ENCODE data around the gene IL1R1. TPM values are rescaled to one million over a fixed set of nuclear protein-coding genes. Genes with fewer than 3 reads are reported as not detected.
"Not testable (repeated sequence)": the region's sequence is repeated elsewhere in the genome, so short reads cannot be mapped to it uniquely, and the experiment has no call there.

The IL1R1 gene
- total RNA-seq, 2 donors from 2014 or later, result 41.7 to 68.1 TPM

DNA sequence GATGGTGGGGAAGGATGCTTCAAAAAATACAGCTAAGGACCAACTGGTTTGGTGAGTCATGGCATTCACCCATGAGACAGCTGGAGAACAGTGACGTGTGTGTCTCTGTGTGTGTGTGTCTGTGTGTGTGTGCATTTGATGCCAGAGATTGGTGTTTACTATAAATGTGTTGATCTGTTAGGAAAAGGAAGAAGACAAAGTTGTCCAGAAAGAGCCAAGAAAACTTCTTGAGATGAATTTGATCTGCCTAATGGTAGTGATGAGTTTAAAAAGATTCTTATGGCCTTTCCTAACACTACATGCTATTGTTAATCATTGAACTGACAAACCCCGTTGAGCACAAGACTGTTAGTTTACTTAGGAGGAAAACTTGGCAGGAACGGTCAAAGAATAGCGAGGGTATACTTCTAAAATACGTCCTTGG is 36.4 kb upstream of the IL1R1 start:
- Mint-ChIP-seq H3K4me3 (peak overlapping the region; percentile 90), H3K36me3 (ENCODE audit: low read depth) (peaks cover 62% of the 10 kb centered on the region), H3K4me1 (peaks cover 39% of the 10 kb centered on the region), H3K27me3 (no peaks in the 10 kb centered on the region), H3K9me3 (no peaks in the 10 kb centered on the region), H3K27ac (peak overlapping the region; percentile 93)
- peak; percentile 40 for ATAC-seq (replicated peaks)

DNA sequence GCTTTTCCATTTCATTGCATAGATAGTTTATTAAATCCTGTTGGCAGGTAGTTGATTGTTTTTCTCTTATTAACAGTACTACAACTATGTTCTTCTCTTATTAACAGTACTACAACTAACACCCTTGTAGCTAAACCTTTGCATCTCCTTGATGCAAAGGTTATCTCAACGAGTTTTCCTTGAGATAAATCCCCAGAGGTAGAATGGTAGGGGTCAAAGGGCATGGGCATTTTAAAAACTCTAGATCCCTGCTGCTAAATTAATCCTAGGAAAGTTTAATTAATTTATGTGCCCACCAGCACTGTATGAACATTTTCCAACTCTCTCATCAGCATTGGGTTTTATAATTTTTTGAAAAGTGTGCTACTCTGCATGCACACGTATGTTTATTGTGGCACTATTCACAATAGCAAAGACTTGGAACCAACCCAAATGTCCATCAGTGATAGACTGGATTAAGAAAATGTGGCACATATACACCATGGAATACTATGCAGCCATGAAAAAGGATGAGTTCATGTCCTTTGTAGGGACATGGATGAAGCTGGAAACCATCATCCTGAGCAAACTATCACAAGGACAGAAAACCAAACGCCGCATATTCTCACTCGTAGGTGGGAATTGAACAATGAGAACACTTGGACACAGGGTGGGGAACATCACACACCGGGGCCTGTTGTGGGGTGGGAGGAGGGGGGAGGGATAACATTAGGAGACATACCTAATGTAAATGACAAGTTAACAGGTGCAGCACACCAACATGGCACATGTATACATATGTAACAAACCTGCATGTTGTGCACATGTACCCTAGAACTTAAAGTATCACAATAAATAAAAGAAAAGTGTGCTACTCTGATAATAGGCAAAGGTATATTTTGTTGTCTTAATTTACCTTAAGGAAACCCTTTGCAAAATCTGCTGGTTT is 35.5 kb upstream of the IL1R1 start:
- H3K4me1 Mint-ChIP-seq, result peaks cover 46% of the 10 kb centered on the region
- H3K36me3 Mint-ChIP-seq (ENCODE audit: low read depth), result peaks cover 71% of the 10 kb centered on the region
- not testable (repeated sequence) for H3K9me3 Mint-ChIP-seq; ATAC-seq (replicated peaks); H3K27me3 Mint-ChIP-seq
- peak overlapping the region; percentile 93 for H3K27ac Mint-ChIP-seq
- peak overlapping the region; percentile 90 for H3K4me3 Mint-ChIP-seq

DNA sequence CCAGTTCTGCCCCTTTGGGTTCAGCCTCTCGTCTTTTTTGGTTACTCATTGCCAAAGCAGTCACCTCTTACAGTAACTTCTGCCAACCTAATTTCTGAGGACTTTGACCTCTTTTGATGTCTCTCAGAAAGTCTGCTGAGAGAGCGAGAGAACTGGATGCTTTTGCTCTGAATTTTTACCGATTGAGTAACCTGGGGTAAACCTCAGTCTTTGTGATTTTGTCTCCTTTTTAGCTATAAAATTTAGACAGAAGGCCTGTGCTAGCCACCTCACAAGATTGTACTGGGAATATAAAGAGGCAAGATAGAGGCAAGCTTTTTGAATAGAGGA is 34.8 kb upstream of the IL1R1 start:
- Mint-ChIP-seq H3K36me3 (ENCODE audit: low read depth) (peaks cover 77% of the 10 kb centered on the region), H3K9me3 (no peaks in the 10 kb centered on the region), H3K27me3 (no peaks in the 10 kb centered on the region), H3K4me1 (peaks cover 51% of the 10 kb centered on the region), H3K4me3 (peak overlapping the region; percentile 90), H3K27ac (peak overlapping the region; percentile 77)
- ATAC-seq (replicated peaks), result peak; percentile 34

DNA sequence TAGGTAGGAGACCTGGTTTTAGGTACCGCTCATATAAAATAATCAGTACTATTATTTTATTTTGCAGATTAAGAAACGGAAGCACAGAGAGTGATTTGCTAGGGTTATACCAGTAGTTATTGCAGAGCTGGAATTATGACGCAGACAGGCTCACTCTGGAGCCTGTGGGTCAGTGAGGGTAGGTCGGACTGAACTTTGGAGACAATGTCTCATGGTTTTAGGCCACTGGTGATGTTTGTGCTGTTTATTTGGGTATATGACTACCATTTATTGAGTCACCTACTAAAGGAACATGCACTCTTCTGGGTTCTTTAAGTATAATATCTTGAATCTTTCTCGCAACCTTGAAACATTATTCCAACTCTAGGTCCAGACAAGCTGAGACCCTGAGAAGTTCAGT is 33.5 kb upstream of the IL1R1 start:
- H3K27me3 Mint-ChIP-seq, result no peaks in the 10 kb centered on the region
- H3K36me3 Mint-ChIP-seq (ENCODE audit: low read depth), result peaks cover 90% of the 10 kb centered on the region
- no peaks in the 10 kb centered on the region for H3K9me3 Mint-ChIP-seq
- H3K4me1 Mint-ChIP-seq, result peaks cover 60% of the 10 kb centered on the region
- H3K4me3 Mint-ChIP-seq, result peak overlapping the region; percentile 90
- no peak for ATAC-seq (replicated peaks)
- H3K27ac Mint-ChIP-seq, result no peak overlapping the region

DNA sequence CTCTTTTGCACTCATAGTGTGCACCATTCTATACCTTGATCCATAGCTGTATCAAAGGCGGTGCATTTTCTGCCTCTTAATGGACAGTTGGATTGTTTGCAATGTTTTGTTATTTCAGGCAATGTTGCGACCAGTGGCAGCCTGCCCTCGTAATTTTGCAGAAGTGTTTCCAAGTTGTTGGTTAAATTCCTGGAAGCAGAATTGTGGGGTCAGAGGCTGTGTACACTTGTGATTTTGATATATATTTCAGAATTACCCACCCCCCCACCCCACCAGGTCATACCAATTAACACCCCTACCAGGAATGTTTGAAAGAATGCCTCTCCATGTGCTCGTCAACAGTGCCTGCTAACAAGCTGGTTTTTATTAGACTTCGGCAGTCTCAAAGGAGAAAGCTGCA is 32.4 kb upstream of the IL1R1 start:
- no peaks in the 10 kb centered on the region for H3K27me3 Mint-ChIP-seq
- H3K27ac Mint-ChIP-seq, result no peak overlapping the region
- no peak for ATAC-seq (replicated peaks)
- no peaks in the 10 kb centered on the region for H3K9me3 Mint-ChIP-seq
- peaks cover 61% of the 10 kb centered on the region for H3K4me1 Mint-ChIP-seq
- H3K36me3 Mint-ChIP-seq (ENCODE audit: low read depth), result peaks cover 92% of the 10 kb centered on the region
- H3K4me3 Mint-ChIP-seq, result peak overlapping the region; percentile 90

DNA sequence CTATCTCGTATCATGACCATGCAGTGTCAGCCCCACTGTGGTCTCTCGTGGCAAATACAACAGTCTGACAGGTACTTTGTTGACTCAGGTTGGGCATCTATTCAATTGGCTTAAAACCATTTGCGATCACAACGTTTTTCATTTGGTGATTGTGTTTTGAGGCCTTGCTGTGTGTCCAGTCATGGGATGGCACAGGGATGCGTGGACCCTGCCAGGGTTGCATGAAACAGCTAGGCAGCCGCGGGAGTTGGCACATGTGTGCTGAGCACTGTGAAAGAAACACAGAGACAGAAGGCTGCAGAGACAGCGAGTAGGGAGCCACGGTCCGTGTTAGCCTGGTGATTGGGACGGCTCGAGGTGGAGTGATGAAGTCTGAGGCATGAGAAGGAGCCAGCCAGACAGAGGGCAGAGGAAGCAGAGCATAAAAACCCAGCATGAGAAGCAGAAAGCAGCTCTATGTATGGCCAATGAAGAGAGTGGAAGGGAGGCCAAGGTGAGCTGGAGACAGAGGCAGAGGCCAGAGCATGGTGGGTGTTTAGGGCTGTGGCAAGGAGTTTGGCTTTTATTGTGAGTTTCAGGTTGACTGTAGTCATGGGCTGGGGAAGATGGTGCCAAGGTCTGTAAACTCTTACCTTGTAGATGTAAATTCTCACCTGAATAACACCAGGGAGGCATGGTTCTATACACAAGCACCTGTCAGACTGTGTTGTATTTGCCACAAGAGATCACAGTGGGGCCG is 31.8 kb upstream of the IL1R1 start:
- Mint-ChIP-seq H3K4me1 (peaks cover 65% of the 10 kb centered on the region), H3K9me3 (no peaks in the 10 kb centered on the region), H3K4me3 (peak overlapping the region; percentile 90), H3K27me3 (no peaks in the 10 kb centered on the region), H3K36me3 (ENCODE audit: low read depth) (peaks cover 95% of the 10 kb centered on the region), H3K27ac (peak overlapping the region; percentile 75)
- ATAC-seq (replicated peaks), result peak; percentile 63

DNA sequence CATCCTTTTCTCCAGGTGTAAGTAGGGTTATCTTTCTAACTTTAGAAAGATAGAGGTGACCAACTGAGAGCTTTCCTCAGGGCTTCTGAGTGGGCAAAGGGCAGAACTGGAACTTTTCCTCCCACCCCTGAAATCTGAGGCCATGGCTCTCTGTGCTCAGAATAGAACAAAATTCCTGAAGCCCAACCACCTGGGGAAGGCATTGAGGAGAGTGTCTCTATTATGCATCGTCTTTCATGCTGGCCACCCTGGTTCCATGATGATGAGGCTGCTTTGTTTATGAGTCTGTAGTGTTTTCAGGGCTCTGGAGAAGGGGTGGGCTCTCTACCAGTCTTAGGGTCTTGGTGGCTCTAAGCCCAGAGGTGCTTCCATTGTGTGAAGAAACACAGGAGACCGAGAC is 30.7 kb upstream of the IL1R1 start:
- H3K9me3 Mint-ChIP-seq, result no peaks in the 10 kb centered on the region
- peak overlapping the region; percentile 90 for H3K4me3 Mint-ChIP-seq
- H3K27ac Mint-ChIP-seq, result peak overlapping the region; percentile 75
- peaks cover 67% of the 10 kb centered on the region for H3K4me1 Mint-ChIP-seq
- ATAC-seq (replicated peaks), result no peak
- H3K36me3 Mint-ChIP-seq (ENCODE audit: low read depth), result peaks cover 95% of the 10 kb centered on the region
- H3K27me3 Mint-ChIP-seq, result no peaks in the 10 kb centered on the region

DNA sequence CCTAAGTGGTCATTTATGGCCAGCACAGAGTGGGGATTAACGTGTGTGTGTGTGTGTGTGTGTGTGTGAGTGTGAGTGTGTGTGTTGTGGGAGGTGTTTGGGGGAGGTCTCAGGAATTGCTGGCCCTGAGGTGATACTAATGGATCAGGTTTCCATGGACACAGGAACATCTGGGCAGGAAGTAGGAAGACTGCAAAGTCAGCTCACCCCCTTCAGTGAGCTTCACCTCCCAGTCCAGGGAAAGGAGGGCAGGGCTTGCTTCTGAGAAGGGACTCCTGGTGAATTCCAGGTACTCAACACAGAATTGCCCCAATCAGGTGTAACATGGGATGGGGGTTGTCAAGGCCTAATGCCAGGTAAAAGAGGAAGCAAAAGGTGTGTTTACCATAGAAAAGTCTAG is 30.3 kb upstream of the IL1R1 start:
- no peak for ATAC-seq (replicated peaks)
- Mint-ChIP-seq H3K9me3 (no peaks in the 10 kb centered on the region), H3K27me3 (no peaks in the 10 kb centered on the region), H3K36me3 (ENCODE audit: low read depth) (peaks cover 95% of the 10 kb centered on the region), H3K4me3 (peak overlapping the region; percentile 90), H3K27ac (peak overlapping the region; percentile 75), H3K4me1 (peaks cover 69% of the 10 kb centered on the region)

DNA sequence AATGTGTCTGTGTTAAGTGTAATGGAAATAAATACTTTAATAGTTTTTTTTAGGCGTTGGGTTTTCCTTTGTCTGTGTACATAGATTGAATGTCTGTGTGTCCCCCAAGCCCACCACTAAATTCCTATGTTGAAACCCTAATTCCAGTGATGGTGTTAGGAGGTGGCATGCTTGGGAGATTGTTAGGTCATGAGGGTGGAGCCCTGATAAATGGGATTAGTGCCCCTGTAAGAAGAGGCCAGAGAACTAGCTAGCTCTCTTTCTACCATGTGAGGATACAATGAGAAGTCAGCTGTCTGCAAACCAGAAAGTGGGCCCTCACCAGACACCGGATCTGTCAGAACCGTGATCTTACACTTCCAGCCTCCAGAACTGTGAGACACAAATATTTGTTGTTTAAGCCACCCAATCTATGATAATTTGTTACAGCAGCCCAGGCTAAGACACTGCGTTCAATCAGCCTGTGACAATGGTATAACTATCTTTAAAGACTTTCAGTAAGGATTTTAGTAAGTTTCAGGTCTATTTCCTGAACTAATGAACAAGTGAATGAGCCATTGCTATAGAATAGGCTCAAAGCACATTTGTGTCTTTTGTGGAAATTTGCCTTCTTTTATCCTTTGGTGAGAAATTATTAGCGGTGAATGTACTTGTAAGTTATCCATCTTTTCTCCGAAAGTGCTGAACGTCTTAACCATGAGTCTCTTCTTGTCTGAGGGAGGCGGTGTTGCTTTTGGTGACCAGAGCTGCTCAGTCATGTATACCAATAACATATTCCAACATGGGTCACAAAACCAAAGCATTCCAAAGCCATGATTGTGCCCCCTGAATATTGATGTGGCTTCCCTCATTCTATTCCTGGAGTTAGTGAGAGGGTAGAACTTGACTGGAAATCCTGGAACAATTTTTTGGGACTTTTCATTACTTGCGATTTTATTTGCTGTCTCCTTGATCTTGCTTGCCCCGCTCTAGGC is 29.6 kb upstream of the IL1R1 start:
- H3K27me3 Mint-ChIP-seq, result no peaks in the 10 kb centered on the region
- peaks cover 66% of the 10 kb centered on the region for H3K4me1 Mint-ChIP-seq
- H3K9me3 Mint-ChIP-seq, result no peaks in the 10 kb centered on the region
- ATAC-seq (replicated peaks), result peak; percentile 9
- peak overlapping the region; percentile 90 for H3K4me3 Mint-ChIP-seq
- H3K27ac Mint-ChIP-seq, result peak overlapping the region; percentile 75
- peaks cover 90% of the 10 kb centered on the region for H3K36me3 Mint-ChIP-seq (ENCODE audit: low read depth)

DNA sequence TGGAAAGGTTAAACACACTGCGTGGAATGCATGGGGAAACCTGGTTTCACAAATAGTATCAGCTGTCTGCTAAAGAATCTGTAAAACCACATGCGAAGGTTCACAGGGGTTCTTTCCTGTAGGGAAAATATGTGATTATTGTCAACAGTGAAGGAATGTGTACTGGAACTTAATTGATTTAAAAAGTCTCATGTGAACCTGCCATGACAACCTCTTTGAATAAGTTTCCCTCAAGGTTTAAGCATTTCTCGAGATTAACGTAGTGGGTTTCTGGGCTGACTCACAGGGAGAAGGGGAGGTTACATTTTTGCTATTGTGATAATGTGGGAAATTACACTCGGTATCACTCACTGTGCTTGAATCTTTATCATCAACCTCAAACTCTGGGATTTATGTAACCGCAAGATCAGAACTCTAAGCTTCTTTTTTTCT is 28.2 kb upstream of the IL1R1 start:
- H3K9me3 Mint-ChIP-seq, result no peaks in the 10 kb centered on the region
- H3K27ac Mint-ChIP-seq, result peak overlapping the region; percentile 75
- peaks cover 82% of the 10 kb centered on the region for H3K36me3 Mint-ChIP-seq (ENCODE audit: low read depth)
- H3K4me1 Mint-ChIP-seq, result peaks cover 66% of the 10 kb centered on the region
- peak overlapping the region; percentile 90 for H3K4me3 Mint-ChIP-seq
- no peaks in the 10 kb centered on the region for H3K27me3 Mint-ChIP-seq
- ATAC-seq (replicated peaks), result peak; percentile 82

DNA sequence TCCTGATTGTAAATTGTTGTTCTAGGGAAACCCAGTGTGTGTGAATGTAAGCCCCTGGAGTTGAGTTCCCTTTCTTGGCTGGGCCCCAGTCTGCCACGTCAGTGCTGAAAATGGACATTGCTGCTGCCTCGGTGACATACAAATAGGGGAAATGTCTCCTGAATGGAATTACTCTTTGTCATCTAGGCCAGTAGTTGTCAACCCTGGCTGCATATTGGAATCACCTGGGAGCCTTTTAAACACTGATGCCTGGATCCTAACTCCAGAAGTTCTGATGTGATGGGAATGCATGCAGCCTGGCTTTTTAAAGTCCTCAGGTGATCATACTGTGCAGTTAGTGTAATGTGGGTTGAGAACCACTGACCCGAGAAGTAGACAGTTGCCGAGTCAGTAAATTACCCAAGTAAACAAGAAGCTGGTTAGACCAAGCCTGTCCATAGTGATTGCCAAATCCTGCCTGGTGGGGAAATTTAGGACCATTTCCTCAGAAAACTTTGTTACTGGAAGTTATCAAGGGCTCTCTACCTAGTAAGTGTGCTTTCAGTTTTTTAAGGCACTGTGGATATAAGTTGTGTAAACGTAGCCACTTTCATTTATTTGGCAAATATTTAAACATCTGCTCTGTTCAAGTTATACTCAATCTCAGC is 27.6 kb upstream of the IL1R1 start:
- ATAC-seq (replicated peaks), result peak; percentile 7
- Mint-ChIP-seq H3K36me3 (ENCODE audit: low read depth) (peaks cover 79% of the 10 kb centered on the region), H3K27ac (peak overlapping the region; percentile 75), H3K27me3 (no peaks in the 10 kb centered on the region), H3K4me3 (peak overlapping the region; percentile 90), H3K9me3 (no peaks in the 10 kb centered on the region), H3K4me1 (peaks cover 66% of the 10 kb centered on the region)

DNA sequence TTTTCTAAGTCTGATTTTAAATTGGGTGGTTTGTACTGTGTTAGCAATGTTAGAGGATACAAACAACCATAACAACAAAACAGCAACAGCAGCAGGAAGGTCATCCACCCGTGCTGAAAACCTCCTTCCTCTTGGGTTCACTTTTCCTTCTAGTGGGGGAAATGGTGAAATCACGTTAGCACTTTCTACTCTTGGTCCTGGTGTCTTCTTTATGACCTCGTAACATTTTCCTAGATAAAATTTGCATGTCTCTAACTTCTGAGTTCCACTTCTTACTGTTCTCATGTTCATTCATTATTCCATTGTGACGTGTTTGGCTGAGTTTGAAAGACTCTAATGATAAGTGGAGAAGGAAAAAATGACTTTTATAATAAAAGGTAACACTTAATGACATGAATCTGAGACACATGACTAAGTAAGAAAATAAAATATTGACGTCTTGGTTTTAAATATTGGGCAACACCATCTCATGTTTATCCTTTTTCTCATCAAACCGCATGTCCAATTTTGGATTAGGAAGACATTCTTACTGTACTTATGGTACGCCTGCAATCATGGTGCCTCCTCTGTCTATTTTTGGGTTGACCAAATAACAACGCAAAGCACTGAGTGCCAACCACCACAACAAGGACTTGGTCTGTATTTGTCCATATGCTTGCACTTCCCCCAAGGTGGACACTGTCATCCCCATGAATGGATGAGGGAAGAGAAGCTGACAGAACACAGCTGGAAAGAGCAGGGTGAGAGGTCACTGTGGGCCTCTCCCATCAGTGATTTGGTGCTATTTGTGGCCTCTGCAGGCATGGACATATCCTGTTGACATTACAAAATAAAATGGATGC is 25.7 kb upstream of the IL1R1 start:
- H3K27me3 Mint-ChIP-seq, result no peaks in the 10 kb centered on the region
- peak overlapping the region; percentile 93 for H3K27ac Mint-ChIP-seq
- H3K4me3 Mint-ChIP-seq, result peak overlapping the region; percentile 90
- H3K9me3 Mint-ChIP-seq, result no peaks in the 10 kb centered on the region
- peaks cover 73% of the 10 kb centered on the region for H3K36me3 Mint-ChIP-seq (ENCODE audit: low read depth)
- peaks cover 55% of the 10 kb centered on the region for H3K4me1 Mint-ChIP-seq
- peak; percentile 45 for ATAC-seq (replicated peaks)

DNA sequence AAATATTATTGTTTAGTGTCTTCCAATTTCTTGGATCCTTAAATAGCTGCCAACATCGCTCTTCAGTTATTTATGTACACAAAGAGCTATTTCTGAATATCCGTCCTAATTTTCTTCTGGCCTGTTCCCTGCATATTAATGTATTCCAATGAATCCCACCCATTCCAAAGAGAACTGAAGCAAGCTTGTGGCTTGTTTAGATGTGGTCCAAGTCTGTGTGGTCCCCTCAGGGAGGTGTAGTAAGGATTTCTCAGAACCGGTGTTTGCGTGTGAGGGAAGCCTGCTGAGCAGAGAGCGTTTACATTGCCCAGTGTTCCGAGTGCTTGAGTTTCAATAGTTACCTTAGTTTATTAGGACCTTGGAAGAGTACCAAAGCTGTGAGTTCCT is 25.1 kb upstream of the IL1R1 start:
- Mint-ChIP-seq H3K27ac (peak overlapping the region; percentile 93), H3K4me3 (peak overlapping the region; percentile 90), H3K9me3 (no peaks in the 10 kb centered on the region), H3K36me3 (ENCODE audit: low read depth) (peaks cover 72% of the 10 kb centered on the region), H3K4me1 (peaks cover 49% of the 10 kb centered on the region), H3K27me3 (no peaks in the 10 kb centered on the region)
- ATAC-seq (replicated peaks), result no peak

Measured in activated T-helper 17 cell treated with anti-CD3 and anti-CD28 coated beads, Interleukin-2, amount 50 U/mL, for 72 hours (primary cell).